Neural cell (in vitro differentiated cells): ENCODE results near the gene PIAS1. TPM values are rescaled to one million over a fixed set of nuclear protein-coding genes. Genes with fewer than 3 reads are reported as not detected.

Source experiments
- H2AFZ ChIP-seq: fragments of 200-600, 300-800 bp; sonication (generic), shearing (Covaris generic); 2 replicates; pipeline ENCODE4 v1.6.0; 2014; ENCODE audit warnings: low read depth, mild to moderate bottlenecking, antibody characterized with exemption, low read length, moderate library complexity
- H3F3A ChIP-seq: fragments of 200-600 bp; shearing (Covaris generic); 2 replicates; pipeline ENCODE4 v1.6.1; 2016; ENCODE audit warnings: mild to moderate bottlenecking, moderate library complexity, mixed read lengths, antibody characterized with exemption, low read length; ENCODE audit not compliant: insufficient read depth, poor library complexity, severe bottlenecking
- H3K27ac ChIP-seq: fragments of 200-600, 300-800 bp; sonication (generic), shearing (Covaris generic); 2 replicates; pipeline ENCODE4 v1.5.1; 2014; ENCODE audit warnings: mild to moderate bottlenecking, low read length, moderate library complexity
- H3K27me3 ChIP-seq: fragments of 300-800, 200-600 bp; sonication (generic), shearing (Covaris generic); 2 replicates; pipeline ENCODE4 v1.6.0; 2014; ENCODE audit warnings: mild to moderate bottlenecking, low read depth, low read length, moderate library complexity; ENCODE audit not compliant: insufficient read depth
- H3K36me3 ChIP-seq: fragments of 300-800, 200-600 bp; sonication (generic), shearing (Covaris generic); 2 replicates; pipeline ENCODE4 v1.5.1; 2014; ENCODE audit warnings: mild to moderate bottlenecking, antibody characterized with exemption, low read length, moderate library complexity; ENCODE audit not compliant: insufficient read depth
- H3K4me2 ChIP-seq: fragments of 300-800, 200-600 bp; sonication (generic), shearing (Covaris generic); 2 replicates; pipeline ENCODE4 v1.6.0; 2014; ENCODE audit warnings: mild to moderate bottlenecking, low read length
- H3K4me3 ChIP-seq: fragments of 300-800, 200-600 bp; sonication (generic), shearing (Covaris generic); 2 replicates; pipeline ENCODE4 v1.5.1; 2014; ENCODE audit warnings: mild to moderate bottlenecking, low read length, moderate library complexity
- H3K79me2 ChIP-seq: fragments of 200-600 bp; shearing (Covaris generic); replicated peaks from 2 replicates; pipeline ENCODE4 v1.6.0; 2014; ENCODE audit warnings: mild to moderate bottlenecking, low read length, moderate library complexity; ENCODE audit not compliant: insufficient read depth
- H3K9ac ChIP-seq: fragments of 300-800, 200-600 bp; sonication (generic), shearing (Covaris generic); 2 replicates; pipeline ENCODE4 v1.6.1; 2016; ENCODE audit warnings: mild to moderate bottlenecking, low read length, mixed read lengths
- H3K9me2 ChIP-seq: fragments of 200-600 bp; shearing (Covaris generic); 2 replicates; pipeline ENCODE4 v1.6.1; 2016; ENCODE audit warnings: mild to moderate bottlenecking, low read length, mixed read lengths; ENCODE audit not compliant: insufficient read depth
- H3K9me3 ChIP-seq: fragments of 200-600, 300-800 bp; sonication (generic), shearing (Covaris generic); 2 replicates; pipeline ENCODE4 v1.6.1; 2016; ENCODE audit warnings: mild to moderate bottlenecking, mixed run types, low read length, moderate library complexity, mixed read lengths
- H4K20me1 ChIP-seq: fragments of 200-600 bp; shearing (Covaris generic); 2 replicates; pipeline ENCODE4 v1.6.1; 2016; ENCODE audit warnings: mild to moderate bottlenecking, mixed run types; ENCODE audit not compliant: insufficient read depth
- EP300 ChIP-seq: fragments of 450-650 bp; conservative IDR thresholded peaks from 2 replicates; pipeline ENCODE4 v1.6.1; 2014; ENCODE audit warnings: antibody characterized with exemption, mild to moderate bottlenecking, moderate library complexity; ENCODE audit not compliant: poor library complexity, severe bottlenecking
- EZH2 ChIP-seq: fragments of 200-600, 300-800 bp; shearing (Covaris generic), sonication (generic); IDR thresholded peaks from 2 replicates; pipeline ENCODE4 v1.6.1; 2014; ENCODE audit warnings: antibody characterized with exemption, low read length, borderline replicate concordance, mild to moderate bottlenecking; ENCODE audit not compliant: insufficient read depth, poor library complexity, severe bottlenecking
- MXI1 ChIP-seq: fragments of 450-650 bp; conservative IDR thresholded peaks from 2 replicates; pipeline ENCODE4 v1.6.1; 2014; ENCODE audit warnings: antibody characterized with exemption, mild to moderate bottlenecking; ENCODE audit not compliant: poor library complexity, severe bottlenecking
- POLR2AphosphoS5 ChIP-seq: IDR thresholded peaks from 2 replicates; pipeline ENCODE4 v1.6.1; 2012
- RAD21 ChIP-seq: fragments of 450-650 bp; conservative IDR thresholded peaks from 2 replicates; pipeline ENCODE4 v1.6.1; 2014; ENCODE audit warnings: antibody characterized with exemption, mild to moderate bottlenecking, moderate library complexity
- SMC3 ChIP-seq: fragments of 450-650 bp; conservative IDR thresholded peaks from 2 replicates; pipeline ENCODE4 v1.6.1; 2014; ENCODE audit warnings: antibody characterized with exemption, mild to moderate bottlenecking, moderate library complexity; ENCODE audit not compliant: poor library complexity
- TAF1 ChIP-seq: IDR thresholded peaks from 2 replicates; pipeline ENCODE4 v1.6.1; 2012; ENCODE audit warnings: low read depth
- polyA plus RNA-seq: library from polyadenylated mRNA; depleted of rRNA; stranded (reverse); fragments of >200 nt; gene quantifications from 2 replicates; pipeline ENCODE4 v1.2.3, GENCODE V29; 2014
- TF ChIP-seq, protein P1 (sequence below): IDR thresholded peaks from 2 replicates; pipeline ENCODE4 v1.6.1; 2012; ENCODE audit warnings: borderline replicate concordance
- TF ChIP-seq, protein P2 (sequence below): fragments of 450-650 bp; IDR thresholded peaks from 2 replicates; pipeline ENCODE4 v1.5.1; 2014; ENCODE audit warnings: antibody characterized with exemption, mild to moderate bottlenecking, moderate library complexity; ENCODE audit not compliant: poor library complexity, severe bottlenecking

The PIAS1 gene
- polyA plus RNA-seq, 1 donor from 2014 or later = 14.3 TPM

DNA sequence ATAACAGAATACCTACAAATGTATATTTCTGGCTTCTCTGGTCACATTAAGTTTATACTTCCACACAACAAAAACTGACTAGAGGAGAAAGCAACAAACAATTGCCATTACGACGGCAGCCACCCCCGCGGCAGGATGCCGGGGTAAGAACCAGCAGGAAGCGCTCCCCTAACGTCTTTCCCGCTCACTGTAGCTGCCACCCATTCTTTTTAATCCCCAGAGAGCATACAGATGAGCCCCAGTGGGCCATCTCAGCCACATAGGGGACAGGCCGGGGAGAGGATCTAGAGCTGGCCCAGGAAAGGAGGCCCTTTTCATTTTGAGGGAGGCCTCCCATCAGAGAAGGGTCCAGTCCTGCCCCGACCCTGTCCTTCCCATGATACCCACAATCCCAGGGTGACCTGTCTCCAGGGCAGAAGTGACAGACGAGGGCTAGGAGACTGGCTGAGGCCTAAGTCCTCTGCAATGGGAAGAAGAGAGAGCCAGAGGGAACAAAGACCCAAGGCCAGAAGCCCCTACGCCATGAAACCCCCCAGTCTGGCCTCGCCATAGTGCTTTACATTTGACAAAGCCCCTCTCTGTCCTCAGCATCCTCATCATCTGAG lies 154.6 kb downstream of the PIAS1 start:
- Histone ChIP-seq H3K36me3 (no peaks in the 10 kb centered on the region), H3K9me3 (no peaks in the 10 kb centered on the region), H3K4me3 (no peak overlapping the region), H3F3A (no peaks in the 10 kb centered on the region), H3K27me3 (no peaks in the 10 kb centered on the region), H4K20me1 (no peaks in the 10 kb centered on the region), H3K9me2 (no peaks in the 10 kb centered on the region), H3K27ac (no peak overlapping the region), H3K4me2 (no peak overlapping the region), H3K79me2 (no peaks in the 10 kb centered on the region), H3K9ac (no peak overlapping the region), H2AFZ (no peak overlapping the region)
- TF ChIP-seq, protein P1, sequence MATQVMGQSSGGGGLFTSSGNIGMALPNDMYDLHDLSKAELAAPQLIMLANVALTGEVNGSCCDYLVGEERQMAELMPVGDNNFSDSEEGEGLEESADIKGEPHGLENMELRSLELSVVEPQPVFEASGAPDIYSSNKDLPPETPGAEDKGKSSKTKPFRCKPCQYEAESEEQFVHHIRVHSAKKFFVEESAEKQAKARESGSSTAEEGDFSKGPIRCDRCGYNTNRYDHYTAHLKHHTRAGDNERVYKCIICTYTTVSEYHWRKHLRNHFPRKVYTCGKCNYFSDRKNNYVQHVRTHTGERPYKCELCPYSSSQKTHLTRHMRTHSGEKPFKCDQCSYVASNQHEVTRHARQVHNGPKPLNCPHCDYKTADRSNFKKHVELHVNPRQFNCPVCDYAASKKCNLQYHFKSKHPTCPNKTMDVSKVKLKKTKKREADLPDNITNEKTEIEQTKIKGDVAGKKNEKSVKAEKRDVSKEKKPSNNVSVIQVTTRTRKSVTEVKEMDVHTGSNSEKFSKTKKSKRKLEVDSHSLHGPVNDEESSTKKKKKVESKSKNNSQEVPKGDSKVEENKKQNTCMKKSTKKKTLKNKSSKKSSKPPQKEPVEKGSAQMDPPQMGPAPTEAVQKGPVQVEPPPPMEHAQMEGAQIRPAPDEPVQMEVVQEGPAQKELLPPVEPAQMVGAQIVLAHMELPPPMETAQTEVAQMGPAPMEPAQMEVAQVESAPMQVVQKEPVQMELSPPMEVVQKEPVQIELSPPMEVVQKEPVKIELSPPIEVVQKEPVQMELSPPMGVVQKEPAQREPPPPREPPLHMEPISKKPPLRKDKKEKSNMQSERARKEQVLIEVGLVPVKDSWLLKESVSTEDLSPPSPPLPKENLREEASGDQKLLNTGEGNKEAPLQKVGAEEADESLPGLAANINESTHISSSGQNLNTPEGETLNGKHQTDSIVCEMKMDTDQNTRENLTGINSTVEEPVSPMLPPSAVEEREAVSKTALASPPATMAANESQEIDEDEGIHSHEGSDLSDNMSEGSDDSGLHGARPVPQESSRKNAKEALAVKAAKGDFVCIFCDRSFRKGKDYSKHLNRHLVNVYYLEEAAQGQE = no peak
- TF ChIP-seq TAF1 (no peak), POLR2AphosphoS5 (no peak), EZH2 (no peak), RAD21 (no peak), SMC3 (no peak), MXI1 (no peak), EP300 (no peak)
- TF ChIP-seq, protein P2, sequence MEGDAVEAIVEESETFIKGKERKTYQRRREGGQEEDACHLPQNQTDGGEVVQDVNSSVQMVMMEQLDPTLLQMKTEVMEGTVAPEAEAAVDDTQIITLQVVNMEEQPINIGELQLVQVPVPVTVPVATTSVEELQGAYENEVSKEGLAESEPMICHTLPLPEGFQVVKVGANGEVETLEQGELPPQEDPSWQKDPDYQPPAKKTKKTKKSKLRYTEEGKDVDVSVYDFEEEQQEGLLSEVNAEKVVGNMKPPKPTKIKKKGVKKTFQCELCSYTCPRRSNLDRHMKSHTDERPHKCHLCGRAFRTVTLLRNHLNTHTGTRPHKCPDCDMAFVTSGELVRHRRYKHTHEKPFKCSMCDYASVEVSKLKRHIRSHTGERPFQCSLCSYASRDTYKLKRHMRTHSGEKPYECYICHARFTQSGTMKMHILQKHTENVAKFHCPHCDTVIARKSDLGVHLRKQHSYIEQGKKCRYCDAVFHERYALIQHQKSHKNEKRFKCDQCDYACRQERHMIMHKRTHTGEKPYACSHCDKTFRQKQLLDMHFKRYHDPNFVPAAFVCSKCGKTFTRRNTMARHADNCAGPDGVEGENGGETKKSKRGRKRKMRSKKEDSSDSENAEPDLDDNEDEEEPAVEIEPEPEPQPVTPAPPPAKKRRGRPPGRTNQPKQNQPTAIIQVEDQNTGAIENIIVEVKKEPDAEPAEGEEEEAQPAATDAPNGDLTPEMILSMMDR = no peak

DNA sequence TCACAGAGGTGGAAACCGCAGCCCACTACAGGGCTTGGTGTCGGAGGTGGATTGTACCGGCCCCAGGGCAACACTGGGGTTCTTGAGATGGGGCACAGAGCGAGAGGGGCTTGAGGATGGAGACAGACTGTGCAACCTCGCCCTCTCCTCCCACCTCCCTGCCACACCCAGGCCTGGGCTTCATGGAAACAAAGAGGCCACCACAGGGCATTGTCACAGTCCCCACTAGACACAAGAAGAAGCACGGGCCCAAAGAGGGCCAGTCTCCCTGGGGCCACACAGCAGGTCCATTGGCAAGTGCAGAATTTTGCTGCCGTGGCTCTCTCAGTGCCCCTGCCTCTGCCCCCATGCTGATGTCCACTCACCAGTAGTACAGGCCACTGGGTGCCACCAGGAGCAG lies 155.2 kb downstream of the PIAS1 start:
- Histone ChIP-seq H3K27me3 (no peaks in the 10 kb centered on the region), H3F3A (no peaks in the 10 kb centered on the region), H3K36me3 (no peaks in the 10 kb centered on the region), H3K9ac (no peak overlapping the region), H3K9me3 (no peaks in the 10 kb centered on the region), H3K27ac (no peak overlapping the region), H3K9me2 (no peaks in the 10 kb centered on the region), H3K4me2 (no peak overlapping the region), H3K79me2 (no peaks in the 10 kb centered on the region), H2AFZ (no peak overlapping the region), H3K4me3 (no peak overlapping the region), H4K20me1 (no peaks in the 10 kb centered on the region)
- TF ChIP-seq TAF1 (no peak), SMC3 (no peak), RAD21 (no peak), MXI1 (no peak), EZH2 (no peak), EP300 (no peak), POLR2AphosphoS5 (no peak)
- TF ChIP-seq, protein P2 = no peak
- TF ChIP-seq, protein P1 = no peak
